Neural cell (in vitro differentiated cells): Measurements from ENCODE around the gene RNF169. TPM values are rescaled to one million over a fixed set of nuclear protein-coding genes. Genes with fewer than 3 reads are reported as not detected.

ENCODE experiments used
- H2AFZ ChIP-seq: fragments of 200-600, 300-800 bp; sonication (generic), shearing (Covaris generic); 2 replicates; pipeline ENCODE4 v1.6.0; 2014; ENCODE audit warnings: low read depth, mild to moderate bottlenecking, antibody characterized with exemption, low read length, moderate library complexity
- H3F3A ChIP-seq: fragments of 200-600 bp; shearing (Covaris generic); 2 replicates; pipeline ENCODE4 v1.6.1; 2016; ENCODE audit warnings: mild to moderate bottlenecking, moderate library complexity, mixed read lengths, antibody characterized with exemption, low read length; ENCODE audit not compliant: insufficient read depth, poor library complexity, severe bottlenecking
- H3K27ac ChIP-seq: fragments of 200-600, 300-800 bp; sonication (generic), shearing (Covaris generic); 2 replicates; pipeline ENCODE4 v1.5.1; 2014; ENCODE audit warnings: mild to moderate bottlenecking, low read length, moderate library complexity
- H3K27me3 ChIP-seq: fragments of 300-800, 200-600 bp; sonication (generic), shearing (Covaris generic); 2 replicates; pipeline ENCODE4 v1.6.0; 2014; ENCODE audit warnings: mild to moderate bottlenecking, low read depth, low read length, moderate library complexity; ENCODE audit not compliant: insufficient read depth
- H3K36me3 ChIP-seq: fragments of 300-800, 200-600 bp; sonication (generic), shearing (Covaris generic); 2 replicates; pipeline ENCODE4 v1.5.1; 2014; ENCODE audit warnings: mild to moderate bottlenecking, antibody characterized with exemption, low read length, moderate library complexity; ENCODE audit not compliant: insufficient read depth
- H3K4me2 ChIP-seq: fragments of 300-800, 200-600 bp; sonication (generic), shearing (Covaris generic); 2 replicates; pipeline ENCODE4 v1.6.0; 2014; ENCODE audit warnings: mild to moderate bottlenecking, low read length
- H3K4me3 ChIP-seq: fragments of 300-800, 200-600 bp; sonication (generic), shearing (Covaris generic); 2 replicates; pipeline ENCODE4 v1.5.1; 2014; ENCODE audit warnings: mild to moderate bottlenecking, low read length, moderate library complexity
- H3K79me2 ChIP-seq: fragments of 200-600 bp; shearing (Covaris generic); replicated peaks from 2 replicates; pipeline ENCODE4 v1.6.0; 2014; ENCODE audit warnings: mild to moderate bottlenecking, low read length, moderate library complexity; ENCODE audit not compliant: insufficient read depth
- H3K9ac ChIP-seq: fragments of 300-800, 200-600 bp; sonication (generic), shearing (Covaris generic); 2 replicates; pipeline ENCODE4 v1.6.1; 2016; ENCODE audit warnings: mild to moderate bottlenecking, low read length, mixed read lengths
- H3K9me2 ChIP-seq: fragments of 200-600 bp; shearing (Covaris generic); 2 replicates; pipeline ENCODE4 v1.6.1; 2016; ENCODE audit warnings: mild to moderate bottlenecking, low read length, mixed read lengths; ENCODE audit not compliant: insufficient read depth
- H3K9me3 ChIP-seq: fragments of 200-600, 300-800 bp; sonication (generic), shearing (Covaris generic); 2 replicates; pipeline ENCODE4 v1.6.1; 2016; ENCODE audit warnings: mild to moderate bottlenecking, mixed run types, low read length, moderate library complexity, mixed read lengths
- H4K20me1 ChIP-seq: fragments of 200-600 bp; shearing (Covaris generic); 2 replicates; pipeline ENCODE4 v1.6.1; 2016; ENCODE audit warnings: mild to moderate bottlenecking, mixed run types; ENCODE audit not compliant: insufficient read depth
- CTCF ChIP-seq: fragments of 450-650 bp; IDR thresholded peaks from 2 replicates; pipeline ENCODE4 v1.5.1; 2014; ENCODE audit warnings: antibody characterized with exemption, mild to moderate bottlenecking, moderate library complexity; ENCODE audit not compliant: poor library complexity, severe bottlenecking
- EP300 ChIP-seq: fragments of 450-650 bp; conservative IDR thresholded peaks from 2 replicates; pipeline ENCODE4 v1.6.1; 2014; ENCODE audit warnings: antibody characterized with exemption, mild to moderate bottlenecking, moderate library complexity; ENCODE audit not compliant: poor library complexity, severe bottlenecking
- EZH2 ChIP-seq: fragments of 200-600, 300-800 bp; shearing (Covaris generic), sonication (generic); IDR thresholded peaks from 2 replicates; pipeline ENCODE4 v1.6.1; 2014; ENCODE audit warnings: antibody characterized with exemption, low read length, borderline replicate concordance, mild to moderate bottlenecking; ENCODE audit not compliant: insufficient read depth, poor library complexity, severe bottlenecking
- MXI1 ChIP-seq: fragments of 450-650 bp; conservative IDR thresholded peaks from 2 replicates; pipeline ENCODE4 v1.6.1; 2014; ENCODE audit warnings: antibody characterized with exemption, mild to moderate bottlenecking; ENCODE audit not compliant: poor library complexity, severe bottlenecking
- POLR2AphosphoS5 ChIP-seq: IDR thresholded peaks from 2 replicates; pipeline ENCODE4 v1.6.1; 2012
- RAD21 ChIP-seq: fragments of 450-650 bp; conservative IDR thresholded peaks from 2 replicates; pipeline ENCODE4 v1.6.1; 2014; ENCODE audit warnings: antibody characterized with exemption, mild to moderate bottlenecking, moderate library complexity
- SMC3 ChIP-seq: fragments of 450-650 bp; conservative IDR thresholded peaks from 2 replicates; pipeline ENCODE4 v1.6.1; 2014; ENCODE audit warnings: antibody characterized with exemption, mild to moderate bottlenecking, moderate library complexity; ENCODE audit not compliant: poor library complexity
- TAF1 ChIP-seq: IDR thresholded peaks from 2 replicates; pipeline ENCODE4 v1.6.1; 2012; ENCODE audit warnings: low read depth
- polyA plus RNA-seq: library from polyadenylated mRNA; depleted of rRNA; stranded (reverse); fragments of >200 nt; gene quantifications from 2 replicates; pipeline ENCODE4 v1.2.3, GENCODE V29; 2014
- TF ChIP-seq, protein P1 (sequence below): IDR thresholded peaks from 2 replicates; pipeline ENCODE4 v1.6.1; 2012; ENCODE audit warnings: borderline replicate concordance

RNF169 gene
- polyA plus RNA-seq, 1 donor from 2014 or later, result 10.6 TPM

GRCh38 chr11:74743640-74744039 is 5.0 kb upstream of the RNF169 start:
- H3K4me2 ChIP-seq, result no peak overlapping the region
- no peak for TF ChIP-seq RAD21
- TF ChIP-seq MXI1, result no peak
- no peak for TF ChIP-seq EP300
- TF ChIP-seq, protein P1, sequence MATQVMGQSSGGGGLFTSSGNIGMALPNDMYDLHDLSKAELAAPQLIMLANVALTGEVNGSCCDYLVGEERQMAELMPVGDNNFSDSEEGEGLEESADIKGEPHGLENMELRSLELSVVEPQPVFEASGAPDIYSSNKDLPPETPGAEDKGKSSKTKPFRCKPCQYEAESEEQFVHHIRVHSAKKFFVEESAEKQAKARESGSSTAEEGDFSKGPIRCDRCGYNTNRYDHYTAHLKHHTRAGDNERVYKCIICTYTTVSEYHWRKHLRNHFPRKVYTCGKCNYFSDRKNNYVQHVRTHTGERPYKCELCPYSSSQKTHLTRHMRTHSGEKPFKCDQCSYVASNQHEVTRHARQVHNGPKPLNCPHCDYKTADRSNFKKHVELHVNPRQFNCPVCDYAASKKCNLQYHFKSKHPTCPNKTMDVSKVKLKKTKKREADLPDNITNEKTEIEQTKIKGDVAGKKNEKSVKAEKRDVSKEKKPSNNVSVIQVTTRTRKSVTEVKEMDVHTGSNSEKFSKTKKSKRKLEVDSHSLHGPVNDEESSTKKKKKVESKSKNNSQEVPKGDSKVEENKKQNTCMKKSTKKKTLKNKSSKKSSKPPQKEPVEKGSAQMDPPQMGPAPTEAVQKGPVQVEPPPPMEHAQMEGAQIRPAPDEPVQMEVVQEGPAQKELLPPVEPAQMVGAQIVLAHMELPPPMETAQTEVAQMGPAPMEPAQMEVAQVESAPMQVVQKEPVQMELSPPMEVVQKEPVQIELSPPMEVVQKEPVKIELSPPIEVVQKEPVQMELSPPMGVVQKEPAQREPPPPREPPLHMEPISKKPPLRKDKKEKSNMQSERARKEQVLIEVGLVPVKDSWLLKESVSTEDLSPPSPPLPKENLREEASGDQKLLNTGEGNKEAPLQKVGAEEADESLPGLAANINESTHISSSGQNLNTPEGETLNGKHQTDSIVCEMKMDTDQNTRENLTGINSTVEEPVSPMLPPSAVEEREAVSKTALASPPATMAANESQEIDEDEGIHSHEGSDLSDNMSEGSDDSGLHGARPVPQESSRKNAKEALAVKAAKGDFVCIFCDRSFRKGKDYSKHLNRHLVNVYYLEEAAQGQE, result no peak
- TF ChIP-seq SMC3, result no peak
- TF ChIP-seq CTCF, result no peak
- TF ChIP-seq TAF1, result no peak
- no peak for TF ChIP-seq EZH2
- TF ChIP-seq POLR2AphosphoS5, result no peak

DNA sequence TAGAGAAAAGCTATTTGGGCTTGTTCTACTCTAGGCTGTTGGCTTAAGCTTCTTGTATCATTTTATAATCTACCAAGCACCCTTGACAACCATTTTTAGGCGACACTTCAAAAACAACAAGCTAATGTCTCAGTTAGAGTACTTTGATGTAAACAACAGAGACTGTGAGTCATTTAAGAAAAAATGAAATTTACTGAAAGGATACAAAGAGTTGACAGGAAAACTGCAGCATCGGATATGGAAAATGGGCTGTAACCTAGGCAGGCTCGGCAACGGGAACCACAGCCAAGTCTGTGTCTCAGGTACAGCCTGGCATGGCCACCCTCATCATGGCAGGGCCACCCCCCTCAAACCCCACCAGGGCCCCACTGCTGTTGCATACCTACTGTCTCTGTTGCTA is 4.4 kb upstream of the RNF169 start:
- Histone ChIP-seq H3K9me3 (no peaks in the 10 kb centered on the region), H3K36me3 (no peaks in the 10 kb centered on the region), H3K27me3 (no peaks in the 10 kb centered on the region), H3K4me2 (no peak overlapping the region), H2AFZ (no peak overlapping the region), H3F3A (no peaks in the 10 kb centered on the region), H3K79me2 (peaks cover under 1% of the 10 kb centered on the region), H3K27ac (no peak overlapping the region), H4K20me1 (no peaks in the 10 kb centered on the region), H3K4me3 (no peak overlapping the region), H3K9ac (no peak overlapping the region), H3K9me2 (no peaks in the 10 kb centered on the region)
- TF ChIP-seq, protein P1, result no peak
- TF ChIP-seq SMC3 (no peak), EZH2 (no peak), EP300 (no peak), MXI1 (no peak), CTCF (no peak), RAD21 (no peak), TAF1 (no peak), POLR2AphosphoS5 (no peak)

More at GRCh38 chr11:74743640-74744039, 5.0 kb upstream of the RNF169 start:
- H3K36me3 ChIP-seq, result no peaks in the 10 kb centered on the region
- no peaks in the 10 kb centered on the region for H3K9me3 ChIP-seq
- no peak overlapping the region for H3K4me3 ChIP-seq
- no peaks in the 10 kb centered on the region for H3F3A ChIP-seq
- no peaks in the 10 kb centered on the region for H3K79me2 ChIP-seq
- no peaks in the 10 kb centered on the region for H4K20me1 ChIP-seq
- no peaks in the 10 kb centered on the region for H3K27me3 ChIP-seq
- no peak overlapping the region for H2AFZ ChIP-seq
- H3K9ac ChIP-seq, result no peak overlapping the region
- H3K27ac ChIP-seq, result no peak overlapping the region
- no peaks in the 10 kb centered on the region for H3K9me2 ChIP-seq
